OCI-LY7 (cell line): ENCODE measurements around the gene MTG2.

ENCODE experiments used
- CTCF ChIP-seq: fragments of 200-600 bp; sonication (generic); conservative IDR thresholded peaks from 2 replicates; pipeline ENCODE4 v1.5.1; 2014; ENCODE audit warnings: mild to moderate bottlenecking, antibody characterized with exemption, low read length, moderate library complexity, mixed read lengths
- EZH2phosphoT487 ChIP-seq: fragments of 200-600 bp; sonication (generic); IDR thresholded peaks from 2 replicates; pipeline ENCODE4 v1.6.1; 2018; ENCODE audit warnings: low read depth, borderline replicate concordance, mild to moderate bottlenecking, mixed run types, antibody characterized with exemption, low read length, moderate library complexity, mixed read lengths

- no peak for TF ChIP-seq CTCF
- TF ChIP-seq EZH2phosphoT487, result no peak
Measured at GRCh38 chr20:62214067-62214466, 31.2 kb downstream of the MTG2 start.
